Hepatocyte (in vitro differentiated cells): ENCODE results near the gene UBE2D2. TPM values are rescaled to one million over a fixed set of nuclear protein-coding genes. Genes with fewer than 3 reads are reported as not detected.

Experiments used
- DNase-seq: peaks from one replicate; pipeline ENCODE4 v3.0.0-alpha.2; 2016; ENCODE audit warnings: low spot score
- H2AFZ ChIP-seq: fragments of 200-600 bp; sonication (generic); 2 replicates; pipeline ENCODE4 v1.6.0; 2016; ENCODE audit warnings: antibody characterized with exemption, mild to moderate bottlenecking
- H3K27ac ChIP-seq: fragments of 200-600 bp; sonication (generic); 2 replicates; pipeline ENCODE4 v1.5.1; 2016; ENCODE audit warnings: mild to moderate bottlenecking
- H3K27me3 ChIP-seq: fragments of 200-600 bp; sonication (generic); 2 replicates; pipeline ENCODE4 v1.6.1; 2016
- H3K36me3 ChIP-seq: fragments of 200-600 bp; sonication (generic); replicated peaks from 2 replicates; pipeline ENCODE4 v1.5.1; 2016; ENCODE audit warnings: low read depth; ENCODE audit not compliant: insufficient read depth
- H3K4me1 ChIP-seq: fragments of 200-600 bp; sonication (generic); 2 replicates; pipeline ENCODE4 v1.5.1; 2016; ENCODE audit warnings: mild to moderate bottlenecking, moderate library complexity; ENCODE audit not compliant: insufficient read depth
- H3K4me2 ChIP-seq: fragments of 200-600 bp; sonication (generic); 2 replicates; pipeline ENCODE4 v1.6.0; 2016
- H3K4me3 ChIP-seq: fragments of 200-600 bp; sonication (generic); 2 replicates; pipeline ENCODE4 v1.5.1; 2016; ENCODE audit warnings: mild to moderate bottlenecking
- H3K79me2 ChIP-seq: fragments of 200-600 bp; sonication (generic); 2 replicates; pipeline ENCODE4 v1.6.0; 2017; ENCODE audit warnings: mild to moderate bottlenecking
- H3K9me2 ChIP-seq: fragments of 200-600 bp; sonication (generic); replicated peaks from 2 replicates; pipeline ENCODE4 v1.6.0; 2017; ENCODE audit warnings: mild to moderate bottlenecking; ENCODE audit not compliant: insufficient read depth
- H3K9me3 ChIP-seq: fragments of 200-600 bp; sonication (generic); 2 replicates; pipeline ENCODE4 v1.5.1; 2016; ENCODE audit warnings: low read depth, mild to moderate bottlenecking
- H4K20me1 ChIP-seq: fragments of 200-600 bp; sonication (generic); 2 replicates; pipeline ENCODE4 v1.6.0; 2016; ENCODE audit warnings: mild to moderate bottlenecking; ENCODE audit not compliant: insufficient read depth, poor library complexity, severe bottlenecking
- CTCF ChIP-seq: fragments of 200-600 bp; sonication (generic); IDR thresholded peaks from 2 replicates; pipeline ENCODE4 v1.5.1; 2016; ENCODE audit warnings: antibody characterized with exemption, mild to moderate bottlenecking; ENCODE audit not compliant: poor library complexity
- EZH2 ChIP-seq: fragments of 200-600 bp; sonication (generic); IDR thresholded peaks from 2 replicates; pipeline ENCODE4 v1.6.1; 2016; ENCODE audit warnings: antibody characterized with exemption, mild to moderate bottlenecking, borderline replicate concordance
- EZH2phosphoT487 ChIP-seq: fragments of 200-600 bp; sonication (generic); IDR thresholded peaks from one replicate; pipeline ENCODE4 v1.6.1; 2018; ENCODE audit warnings: antibody characterized with exemption, mild to moderate bottlenecking, low read depth, moderate library complexity; ENCODE audit not compliant: unreplicated experiment, severe bottlenecking
- WGBS: methylation state at CpG from one replicate; pipeline ENCODE4 v1.1.6; 2016; ENCODE audit warnings: low lambda C conversion rate; ENCODE audit errors: missing lambda C conversion rate; 5-methylcytosine and 5-hydroxymethylcytosine counted together
- polyA plus RNA-seq: library from polyadenylated mRNA; unstranded; fragments of >200 nt; fragmentation: Nextera tagmentation; extraction: Ambion mirVana; gene quantifications from 2 replicates; pipeline ENCODE4 v1.2.1, GENCODE V29; 2016
- total RNA-seq: library from RNA; depleted of rRNA; stranded (reverse); fragments of >200 nt; gene quantifications from 2 replicates; pipeline ENCODE4 v1.2.3, GENCODE V29; 2014

UBE2D2 gene
- total and polyA plus RNA-seq, 2 experiments from 2014 or later, result 85.9 to 182 TPM

GRCh38 chr5:139654464-139654863 lies 93.3 kb downstream of the UBE2D2 start:
- Histone ChIP-seq H3K79me2 (peaks cover 93% of the 10 kb centered on the region), H3K4me3 (no peak overlapping the region), H3K9me3 (no peaks in the 10 kb centered on the region), H3K4me1 (peaks cover 81% of the 10 kb centered on the region), H3K27me3 (no peaks in the 10 kb centered on the region), H2AFZ (no peak overlapping the region), H3K9me2 (no peaks in the 10 kb centered on the region), H3K27ac (peak overlapping the region; percentile 93), H3K4me2 (peak overlapping the region; percentile 94), H4K20me1 (peaks cover 62% of the 10 kb centered on the region), H3K36me3 (no peaks in the 10 kb centered on the region)
- WGBS, result 70% methylated on average over 3 of the region's 3 CpGs
- no peak for DNase-seq
- TF ChIP-seq EZH2 (no peak), CTCF (no peak), EZH2phosphoT487 (no peak)

- Histone ChIP-seq H4K20me1 (peaks cover 66% of the 10 kb centered on the region), H3K4me2 (peak overlapping the region; percentile 94)
- no peak for TF ChIP-seq EZH2
- TF ChIP-seq EZH2phosphoT487, result no peak
- TF ChIP-seq CTCF, result no peak
These were observed 93.8 kb downstream of the UBE2D2 start for GRCh38 chr5:139654871-139655491.

GRCh38 chr5:139655727-139656271 lies 94.7 kb downstream of the UBE2D2 start:
- H3K4me3 ChIP-seq, result no peak overlapping the region
- peaks cover 95% of the 10 kb centered on the region for H3K4me1 ChIP-seq
- H4K20me1 ChIP-seq, result peaks cover 74% of the 10 kb centered on the region
- H2AFZ ChIP-seq, result no peak overlapping the region
- peaks cover 93% of the 10 kb centered on the region for H3K79me2 ChIP-seq
- 20% methylated on average over 18 of the region's 18 CpGs for WGBS
- no peaks in the 10 kb centered on the region for H3K9me3 ChIP-seq
- peak overlapping the region; percentile 94 for H3K4me2 ChIP-seq
- peak; percentile 82 for DNase-seq
- peak overlapping the region; percentile 93 for H3K27ac ChIP-seq
- H3K27me3 ChIP-seq, result no peaks in the 10 kb centered on the region
- H3K9me2 ChIP-seq, result no peaks in the 10 kb centered on the region
- TF ChIP-seq CTCF, result no peak
- no peak for TF ChIP-seq EZH2phosphoT487
- no peak for TF ChIP-seq EZH2
- no peaks in the 10 kb centered on the region for H3K36me3 ChIP-seq

More at GRCh38 chr5:139654871-139655491, 93.8 kb downstream of the UBE2D2 start:
- no peak for DNase-seq
- H3K9me2 ChIP-seq, result no peaks in the 10 kb centered on the region
- H3K27ac ChIP-seq, result peak overlapping the region; percentile 93
- H3K4me1 ChIP-seq, result peaks cover 86% of the 10 kb centered on the region
- peaks cover 93% of the 10 kb centered on the region for H3K79me2 ChIP-seq
- no peaks in the 10 kb centered on the region for H3K36me3 ChIP-seq
- WGBS, result 40% methylated on average over 11 of the region's 13 CpGs
- H3K27me3 ChIP-seq, result no peaks in the 10 kb centered on the region
- H3K4me3 ChIP-seq, result no peak overlapping the region
- no peak overlapping the region for H2AFZ ChIP-seq
- no peaks in the 10 kb centered on the region for H3K9me3 ChIP-seq
